ENCODE results near the gene CTIF. TPM values are rescaled to one million over a fixed set of nuclear protein-coding genes. Genes with fewer than 3 reads are reported as not detected.
A peak's percentile ranks its signal among the peaks of the same experiment; 100 is the strongest.

CTIF gene
- 10 to 100 TPM; 14.1 to 78.2 (median 18.4) TPM for total RNA-seq

DNA sequence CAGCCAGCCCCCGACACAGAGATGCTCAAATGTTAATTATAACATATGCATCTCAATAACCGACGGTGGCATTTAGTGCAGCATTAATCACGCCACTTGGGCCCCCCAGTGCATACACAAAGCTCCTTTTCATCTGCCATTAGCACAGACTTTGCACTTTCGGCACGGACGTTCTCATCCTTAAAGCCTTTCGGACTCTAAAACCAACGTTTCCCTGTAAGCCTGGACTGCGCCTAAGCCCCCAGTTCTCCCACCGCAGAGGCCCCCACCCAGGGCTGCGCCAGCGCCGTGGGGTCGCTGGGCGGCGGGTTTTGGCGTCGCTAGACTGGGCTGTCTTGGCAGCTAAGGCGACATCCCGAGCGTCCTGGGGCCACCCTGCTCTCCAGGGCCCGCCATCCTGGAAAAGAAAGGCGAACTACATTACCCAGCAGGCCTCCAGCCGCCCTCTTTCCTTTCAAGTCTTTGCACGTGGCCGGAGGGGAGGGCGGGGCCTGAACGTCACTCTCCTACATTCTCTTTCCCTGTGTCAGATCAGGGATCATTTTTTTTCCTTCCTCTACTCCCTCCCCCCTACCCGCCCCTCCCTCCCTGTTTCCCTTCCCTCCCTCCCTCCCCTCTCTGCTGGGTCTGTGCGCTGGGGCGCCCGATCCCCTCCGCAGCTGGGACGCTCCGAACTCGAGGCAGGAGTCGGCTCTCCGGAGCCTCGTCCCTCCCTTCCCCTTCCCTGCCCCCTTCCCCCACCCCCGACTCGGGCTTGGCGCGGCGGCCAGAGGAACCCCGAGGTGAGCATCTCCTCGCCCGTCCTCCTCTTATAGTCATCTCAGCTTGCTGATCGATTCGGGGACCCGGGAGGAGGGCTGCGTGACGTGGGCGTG lies at the start of gene CTIF:
Gene CTIF, plus strand, starts transcription at position 501 of the 875 bp plus-strand sequence. CDS start 80,535 bp downstream, outside the sequence.
- WGBS, 2 donors (ENCODE audit: low coverage in 1 of 2) = 2 to 6% methylated on average over 12 to 54 of the region's 54 CpGs
- in situ Hi-C loops (cut with MboI; ENCODE audit: low pct_ligation_motif_present in 1 of 4, low pct_unique_long_range_greater_than_20kb in 1 of 4, low sequenced_read_pairs in 3 of 4) = no loop called here

DNA sequence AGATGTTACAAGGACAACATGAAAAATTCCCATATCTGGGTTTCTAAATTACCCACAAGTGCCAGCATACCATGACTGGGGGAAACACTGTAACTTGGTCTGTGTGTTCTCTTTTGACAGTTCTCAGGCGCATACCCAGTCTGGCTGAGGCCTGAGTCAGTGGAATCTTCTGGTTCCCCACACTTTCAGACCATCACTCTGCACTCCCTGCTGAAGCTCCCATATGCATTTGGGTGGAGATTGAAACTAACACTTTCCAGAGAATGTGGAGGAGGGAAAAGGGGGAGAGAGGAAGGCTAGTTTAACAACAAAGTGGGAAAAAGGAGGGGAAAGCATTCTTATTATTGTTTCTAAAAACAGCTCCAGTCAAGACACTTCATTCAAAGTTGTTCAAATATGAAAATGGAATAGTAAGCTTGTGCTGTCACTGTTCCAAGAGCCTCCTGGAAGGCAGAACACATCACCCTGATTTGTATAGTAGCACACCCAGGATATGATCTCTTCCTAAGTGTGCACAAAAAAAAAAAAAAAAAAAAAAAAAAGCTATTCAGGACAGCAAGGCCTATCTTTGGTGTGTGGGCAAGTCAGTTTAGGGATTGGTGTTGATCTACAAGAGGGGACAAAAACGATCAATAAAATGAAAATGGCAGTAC lies 48.1 kb upstream of the CTIF start:
- Histone ChIP-seq H3K27me3 (no peaks in the 10 kb centered on the region), H3K36me3 (no peaks in the 10 kb centered on the region), H3K4me1 (peaks cover 0 to 20% (median 3%) of the 10 kb centered on the region in 4 donors), H3K9me3 (no peaks in the 10 kb centered on the region), H3K27ac (no peak overlapping the region), H3K4me3 (no peak overlapping the region)
- no peak for TF ChIP-seq POLR2AphosphoS5 (IDR thresholded peaks at IDR 0.05)
- TF ChIP-seq POLR2A (IDR thresholded peaks at IDR 0.05) = no peak
- TF ChIP-seq, protein P1, sequence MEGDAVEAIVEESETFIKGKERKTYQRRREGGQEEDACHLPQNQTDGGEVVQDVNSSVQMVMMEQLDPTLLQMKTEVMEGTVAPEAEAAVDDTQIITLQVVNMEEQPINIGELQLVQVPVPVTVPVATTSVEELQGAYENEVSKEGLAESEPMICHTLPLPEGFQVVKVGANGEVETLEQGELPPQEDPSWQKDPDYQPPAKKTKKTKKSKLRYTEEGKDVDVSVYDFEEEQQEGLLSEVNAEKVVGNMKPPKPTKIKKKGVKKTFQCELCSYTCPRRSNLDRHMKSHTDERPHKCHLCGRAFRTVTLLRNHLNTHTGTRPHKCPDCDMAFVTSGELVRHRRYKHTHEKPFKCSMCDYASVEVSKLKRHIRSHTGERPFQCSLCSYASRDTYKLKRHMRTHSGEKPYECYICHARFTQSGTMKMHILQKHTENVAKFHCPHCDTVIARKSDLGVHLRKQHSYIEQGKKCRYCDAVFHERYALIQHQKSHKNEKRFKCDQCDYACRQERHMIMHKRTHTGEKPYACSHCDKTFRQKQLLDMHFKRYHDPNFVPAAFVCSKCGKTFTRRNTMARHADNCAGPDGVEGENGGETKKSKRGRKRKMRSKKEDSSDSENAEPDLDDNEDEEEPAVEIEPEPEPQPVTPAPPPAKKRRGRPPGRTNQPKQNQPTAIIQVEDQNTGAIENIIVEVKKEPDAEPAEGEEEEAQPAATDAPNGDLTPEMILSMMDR (IDR thresholded peaks at IDR 0.05) = no peak
- no peak for TF ChIP-seq EP300 (IDR thresholded peaks at IDR 0.05; ENCODE audit: low read depth)
- in situ Hi-C loops (cut with MboI; ENCODE audit: low pct_ligation_motif_present in 1 of 4, low pct_unique_long_range_greater_than_20kb in 1 of 4, low sequenced_read_pairs in 3 of 4) (no loop called here), intact Hi-C loops (cut with DNase I; ENCODE audit: low total_unique reads) (no loop called here)
- no peak for DNase-seq
- 60 to 67% methylated on average over 1 to 2 of the region's 2 CpGs for WGBS, 2 donors (ENCODE audit: low coverage in 1 of 2)

More for the DNA sequence above, at the start of gene CTIF:
- DNase-seq = peak; percentile 96
- H3K27me3 ChIP-seq = no peaks in the 10 kb centered on the region
- H3K9me3 ChIP-seq = no peaks in the 10 kb centered on the region
- intact Hi-C loops (cut with DNase I; ENCODE audit: low total_unique reads) = no loop called here
- peaks cover 0 to 10% (median 8%) of the 10 kb centered on the region in 4 donors for H3K4me1 ChIP-seq
- TF ChIP-seq POLR2A (IDR thresholded peaks at IDR 0.05) (peak; percentile 25), EP300 (IDR thresholded peaks at IDR 0.05; ENCODE audit: low read depth) (no peak), POLR2AphosphoS5 (IDR thresholded peaks at IDR 0.05) (peak; percentile 60 to 80 (median 77))
- peak within 1 kb of the TSS; percentile 91 to 93 (median 92) for H3K27ac ChIP-seq
- peak within 1 kb of the TSS; percentile 54 to 94 (median 64) for H3K4me3 ChIP-seq
- H3K36me3 ChIP-seq = no peaks in the 10 kb centered on the region

DNA sequence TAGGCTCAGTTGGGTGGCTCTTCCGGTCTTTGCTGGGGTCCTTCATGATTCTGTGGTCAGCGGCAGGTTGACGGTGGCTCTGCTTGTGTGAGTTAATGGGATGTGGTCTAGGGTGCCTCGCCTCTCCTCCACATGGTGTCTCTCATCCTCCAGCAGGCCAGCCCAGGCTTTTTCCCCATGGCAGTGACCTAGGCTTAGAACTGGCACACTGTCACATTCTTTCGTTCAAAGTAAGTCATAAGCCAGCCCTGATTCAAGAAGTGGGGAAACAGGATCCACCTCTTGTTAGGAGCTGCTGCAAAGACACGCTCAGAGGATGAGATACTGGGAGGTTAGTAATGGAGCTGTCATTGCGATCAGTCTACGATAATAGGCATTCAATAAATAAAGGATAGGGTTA lies 46.0 kb upstream of the CTIF start:
- no peak for TF ChIP-seq EP300 (IDR thresholded peaks at IDR 0.05; ENCODE audit: low read depth)
- TF ChIP-seq, protein P1 (IDR thresholded peaks at IDR 0.05) = no peak
- no peak for TF ChIP-seq POLR2AphosphoS5 (IDR thresholded peaks at IDR 0.05)
- TF ChIP-seq POLR2A (IDR thresholded peaks at IDR 0.05) = no peak
- Histone ChIP-seq H3K4me1 (peaks cover 0 to 13% (median 3%) of the 10 kb centered on the region in 4 donors), H3K36me3 (no peaks in the 10 kb centered on the region), H3K27me3 (no peaks in the 10 kb centered on the region), H3K9me3 (no peaks in the 10 kb centered on the region), H3K4me3 (no peak overlapping the region), H3K27ac (no peak overlapping the region)
- WGBS, 2 donors (ENCODE audit: low coverage in 1 of 2) = 90 to 97% methylated on average over 6 to 8 of the region's 8 CpGs
- DNase-seq = no peak
- in situ Hi-C loops (cut with MboI; ENCODE audit: low pct_ligation_motif_present in 1 of 4, low pct_unique_long_range_greater_than_20kb in 1 of 4, low sequenced_read_pairs in 3 of 4) = no loop called here
- intact Hi-C loops (cut with DNase I; ENCODE audit: low total_unique reads) = no loop called here

DNA sequence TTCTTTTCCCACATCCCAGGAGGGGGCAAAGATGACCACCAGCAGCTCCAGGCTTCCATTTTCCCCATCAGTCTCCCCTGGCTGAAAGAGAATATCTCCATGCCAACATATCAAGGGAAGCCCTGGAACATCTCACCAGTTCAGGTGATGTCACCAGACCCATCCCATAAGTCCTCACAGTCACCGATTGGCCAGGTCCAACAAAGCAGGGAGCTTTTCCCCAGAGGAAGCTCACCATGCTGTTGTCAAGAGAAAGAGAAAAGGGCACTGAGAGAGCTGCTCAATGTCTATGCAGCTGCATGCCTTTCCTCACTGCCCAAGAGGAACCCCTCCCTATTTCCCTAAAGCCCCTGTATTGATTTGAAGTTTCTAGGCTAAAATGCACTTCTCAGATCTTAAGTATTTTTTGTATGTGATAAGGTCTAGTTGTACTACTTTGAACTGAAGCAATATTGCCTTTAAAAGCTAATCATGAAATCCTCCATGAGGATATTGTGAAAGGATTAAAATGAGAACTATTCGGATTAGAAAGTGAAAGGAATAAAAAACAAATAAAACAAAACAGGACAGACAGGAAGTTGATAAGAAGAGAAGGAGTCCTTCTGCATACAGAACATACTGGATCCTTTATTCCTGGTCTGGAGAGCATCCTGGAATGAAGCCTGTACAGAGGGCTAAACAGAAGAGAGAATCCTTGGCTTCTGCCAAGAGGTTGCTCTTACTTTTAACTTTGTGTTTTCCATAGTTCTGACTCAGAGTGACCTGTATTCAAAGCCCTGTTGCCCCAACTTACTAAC lies 45.2 kb upstream of the CTIF start:
- no peak for DNase-seq
- H3K9me3 ChIP-seq = no peaks in the 10 kb centered on the region
- TF ChIP-seq, protein P1 (IDR thresholded peaks at IDR 0.05) = no peak
- TF ChIP-seq POLR2A (IDR thresholded peaks at IDR 0.05) (no peak), POLR2AphosphoS5 (IDR thresholded peaks at IDR 0.05) (peak in 2 of 3 donors; percentile 8 to 9), EP300 (IDR thresholded peaks at IDR 0.05; ENCODE audit: low read depth) (no peak)
- WGBS, 2 donors (ENCODE audit: low coverage in 1 of 2) = 0 to 36% methylated on average over 1 to 2 of the region's 2 CpGs
- H3K36me3 ChIP-seq = no peaks in the 10 kb centered on the region
- intact Hi-C loops (cut with DNase I; ENCODE audit: low total_unique reads) = no loop called here
- H3K27ac ChIP-seq = peak overlapping the region in 1 of 4 donors; percentile 32
- peaks cover 0 to 11% (median 3%) of the 10 kb centered on the region in 4 donors for H3K4me1 ChIP-seq
- in situ Hi-C loops (cut with MboI; ENCODE audit: low pct_ligation_motif_present in 1 of 4, low pct_unique_long_range_greater_than_20kb in 1 of 4, low sequenced_read_pairs in 3 of 4) = no loop called here
- H3K27me3 ChIP-seq = no peaks in the 10 kb centered on the region
- H3K4me3 ChIP-seq = no peak overlapping the region

All from transverse colon (tissue), 4 donors.